T-cell (primary cell): ENCODE measurements around the gene C16orf89. TPM values are rescaled to one million over a fixed set of nuclear protein-coding genes. Genes with fewer than 3 reads are reported as not detected.

Experiments
- ATAC-seq, 4 experiments: fragments of 200-7000 bp in 3 of 4; fragments of 150-1000 bp in 1 of 4; cut with Tn5 transposase; replicated peaks in 1 of 4; 1 replicate in 3 of 4; 2 replicates in 1 of 4; pipeline ENCODE4 v1.10.0; 2021; ENCODE audit warnings: moderate library complexity in 3 of 4, mild to moderate bottlenecking in 2 of 4, moderate number of reproducible peaks in 1 of 4
- CTCF ChIA-PET, 2 donors: fragments of 300-600 bp; sonication (Branson Sonifier 250); formaldehyde crosslinking; loops; one replicate each; lab custom pipeline; 2022; ENCODE audit warnings: antibody characterized with exemption in 2 of 2; lab: Charles Lee
- POLR2A ChIA-PET, 2 donors: fragments of 300-600 bp; sonication (Branson Sonifier 250); formaldehyde crosslinking; loops; one replicate each; lab custom pipeline; 2022; ENCODE audit warnings: antibody characterized with exemption in 2 of 2; lab: Charles Lee
- DNase-seq, 35 experiments: peaks; one replicate each; pipeline versions ENCODE4 v3.0.0 to v3.0.0-alpha.2; 2013 to 2023
- H3K27ac ChIP-seq: one replicate; pipeline ENCODE4 v1.5.1; 2013; ENCODE audit warnings: low read length
- H3K27me3 ChIP-seq, 2 experiments: replicated peaks in 1 of 2; 1 replicate in 1 of 2; 2 replicates in 1 of 2; pipeline versions ENCODE4 v1.6.1 to v1.7.0; 2013; ENCODE audit warnings: low read length in 1 of 2, mixed read lengths in 1 of 2; ENCODE audit not compliant: control insufficient read depth in 2 of 2, insufficient read depth in 2 of 2; ENCODE audit errors: extremely low read depth in 1 of 2
- H3K36me3 ChIP-seq, 2 donors: 1 replicate in 1 of 2; 2 replicates in 1 of 2; pipeline versions ENCODE4 v1.6.1 to v1.7.0; 2013; ENCODE audit warnings: low read length in 1 of 2; ENCODE audit not compliant: control insufficient read depth in 2 of 2, insufficient read depth in 1 of 2; ENCODE audit errors: extremely low read depth in 1 of 2
- H3K4me1 ChIP-seq, 2 experiments: 1 replicate in 1 of 2; 2 replicates in 1 of 2; pipeline versions ENCODE4 v1.6.1 to v1.7.0; 2013; ENCODE audit warnings: low read length in 2 of 2, mixed read lengths in 1 of 2; ENCODE audit not compliant: insufficient read depth in 2 of 2, control insufficient read depth in 1 of 2; ENCODE audit errors: extremely low read depth in 1 of 2
- H3K4me3 ChIP-seq, 2 donors: 1 replicate in 1 of 2; 2 replicates in 1 of 2; pipeline versions ENCODE4 v1.5.1 to v1.7.0; 2013; ENCODE audit warnings: mild to moderate bottlenecking in 2 of 2, low read length in 1 of 2, moderate library complexity in 1 of 2; ENCODE audit not compliant: control insufficient read depth in 1 of 2; ENCODE audit errors: extremely low read depth in 1 of 2
- H3K9me3 ChIP-seq: 2 replicates; pipeline ENCODE4 v1.7.0; 2013
- H3K27ac Mint-ChIP-seq, 2 donors: one replicate each; pipeline ENCODE4 v1.8.0; 2020 to 2021; ENCODE audit warnings: mild to moderate bottlenecking in 2 of 2, mixed read lengths in 2 of 2
- H3K27me3 Mint-ChIP-seq, 2 donors: one replicate each; pipeline ENCODE4 v1.8.0; 2021 to 2022; ENCODE audit warnings: mixed read lengths in 2 of 2
- H3K36me3 Mint-ChIP-seq: one replicate; pipeline ENCODE4 v1.8.0; 2021; ENCODE audit warnings: mixed read lengths
- H3K4me1 Mint-ChIP-seq, 3 donors: one replicate each; pipeline ENCODE4 v1.8.0; 2020 to 2022; ENCODE audit warnings: mixed read lengths in 3 of 3, mild to moderate bottlenecking in 1 of 3
- H3K4me3 Mint-ChIP-seq, 3 donors: one replicate each; pipeline ENCODE4 v1.8.0; 2020 to 2022; ENCODE audit warnings: mild to moderate bottlenecking in 3 of 3, mixed read lengths in 3 of 3, moderate library complexity in 3 of 3
- H3K9me3 Mint-ChIP-seq, 3 donors: one replicate each; pipeline ENCODE4 v1.8.0; 2020 to 2022; ENCODE audit warnings: mixed read lengths in 3 of 3
- WGBS: methylation state at CpG from one replicate; pipeline ENCODE4 v1.1.5; 2013; ENCODE audit warnings: missing lambda C conversion rate; ENCODE audit not compliant: insufficient coverage; 5-methylcytosine and 5-hydroxymethylcytosine counted together
- total RNA-seq, 35 experiments: library from RNA in 6 of 35; stranded (reverse) in 6 of 35; fragments of 120-200 nt in 1 of 35; gene quantifications; one replicate each; pipeline versions ENCODE4 v1.2.1 to v1.2.4 and lab custom pipeline; 2013 to 2026

The C16orf89 gene
- total RNA-seq, 5 donors from 2014 or later (not counting 1 experiment from before 2014, with no cell fraction given) = 0.62 to 0.79 TPM; not detected in 3

- no peak for ATAC-seq
- no peak overlapping the region for H3K4me3 ChIP-seq
- Mint-ChIP-seq H3K36me3 (peaks cover 4% of the 10 kb centered on the region), H3K4me3 (no peak overlapping the region), H3K27me3 (peaks cover 0 to 4% of the 10 kb centered on the region in 2 donors), H3K9me3 (no peaks in the 10 kb centered on the region), H3K4me1 (no peaks in the 10 kb centered on the region), H3K27ac (no peak overlapping the region)
- 77% methylated on average over 9 of the region's 15 CpGs for WGBS
- DNase-seq = no peak
- ChIA-PET POLR2A (no interaction called here), CTCF (no interaction called here)
- H3K36me3 ChIP-seq = no peaks in the 10 kb centered on the region
- no peaks in the 10 kb centered on the region for H3K4me1 ChIP-seq
- H3K27ac ChIP-seq = no peak overlapping the region
- H3K9me3 ChIP-seq = no peaks in the 10 kb centered on the region
- peaks cover 0 to 20% of the 10 kb centered on the region in 2 experiments for H3K27me3 ChIP-seq
These were observed 45.2 kb downstream of the C16orf89 start for GRCh38 chr16:5020551-5020950.

GRCh38 chr16:5019775-5020174 lies 46.0 kb downstream of the C16orf89 start:
- Mint-ChIP-seq H3K27ac (no peak overlapping the region), H3K4me1 (no peaks in the 10 kb centered on the region), H3K9me3 (no peaks in the 10 kb centered on the region), H3K27me3 (peaks cover 0 to 4% of the 10 kb centered on the region in 2 donors), H3K4me3 (no peak overlapping the region), H3K36me3 (peaks cover 3% of the 10 kb centered on the region)
- Histone ChIP-seq H3K4me3 (no peak overlapping the region), H3K36me3 (no peaks in the 10 kb centered on the region), H3K4me1 (no peaks in the 10 kb centered on the region), H3K27ac (no peak overlapping the region), H3K27me3 (peaks cover 0 to 24% of the 10 kb centered on the region in 2 experiments), H3K9me3 (no peaks in the 10 kb centered on the region)
- ATAC-seq = no peak
- DNase-seq = no peak
- ChIA-PET POLR2A (no interaction called here), CTCF (no interaction called here)
- WGBS = 80% methylated on average over 3 of the region's 6 CpGs

GRCh38 chr16:5018793-5019192 lies 47.0 kb downstream of the C16orf89 start:
- WGBS = 73% methylated on average over 4 of the region's 9 CpGs
- H3K27me3 Mint-ChIP-seq = peaks cover 0 to 4% of the 10 kb centered on the region in 2 donors
- H3K27me3 ChIP-seq = peaks cover 0 to 29% of the 10 kb centered on the region in 2 experiments
- no peaks in the 10 kb centered on the region for H3K9me3 ChIP-seq
- no peaks in the 10 kb centered on the region for H3K4me1 ChIP-seq
- H3K27ac ChIP-seq = no peak overlapping the region
- POLR2A ChIA-PET = no interaction called here
- no peaks in the 10 kb centered on the region for H3K36me3 ChIP-seq
- H3K36me3 Mint-ChIP-seq = no peaks in the 10 kb centered on the region
- no peaks in the 10 kb centered on the region for H3K4me1 Mint-ChIP-seq
- H3K9me3 Mint-ChIP-seq = no peaks in the 10 kb centered on the region
- H3K4me3 Mint-ChIP-seq = no peak overlapping the region
- DNase-seq (no peak), ATAC-seq (no peak)
- no peak overlapping the region for H3K27ac Mint-ChIP-seq
- H3K4me3 ChIP-seq = no peak overlapping the region
- CTCF ChIA-PET = no interaction called here

GRCh38 chr16:5017678-5017969 lies 48.1 kb downstream of the C16orf89 start:
- peaks cover 0 to 4% of the 10 kb centered on the region in 2 donors for H3K27me3 Mint-ChIP-seq
- CTCF ChIA-PET = no interaction called here
- 86% methylated on average over 5 of the region's 5 CpGs for WGBS
- H3K27ac Mint-ChIP-seq = no peak overlapping the region
- H3K36me3 Mint-ChIP-seq = no peaks in the 10 kb centered on the region
- Histone ChIP-seq H3K36me3 (no peaks in the 10 kb centered on the region), H3K27me3 (peaks cover 0 to 29% of the 10 kb centered on the region in 2 experiments), H3K9me3 (no peaks in the 10 kb centered on the region), H3K27ac (no peak overlapping the region), H3K4me1 (no peaks in the 10 kb centered on the region), H3K4me3 (no peak overlapping the region)
- POLR2A ChIA-PET = no interaction called here
- no peak for ATAC-seq
- no peaks in the 10 kb centered on the region for H3K9me3 Mint-ChIP-seq
- H3K4me3 Mint-ChIP-seq = no peak overlapping the region
- H3K4me1 Mint-ChIP-seq = no peaks in the 10 kb centered on the region
- no peak for DNase-seq

GRCh38 chr16:5016967-5017677 lies 48.6 kb downstream of the C16orf89 start:
- ATAC-seq (no peak), DNase-seq (no peak)
- H3K27ac Mint-ChIP-seq = no peak overlapping the region
- Histone ChIP-seq H3K27me3 (peaks cover 0 to 31% of the 10 kb centered on the region in 2 experiments), H3K4me1 (no peaks in the 10 kb centered on the region), H3K27ac (no peak overlapping the region), H3K9me3 (no peaks in the 10 kb centered on the region), H3K4me3 (no peak overlapping the region), H3K36me3 (no peaks in the 10 kb centered on the region)
- H3K9me3 Mint-ChIP-seq = no peaks in the 10 kb centered on the region
- ChIA-PET POLR2A (no interaction called here), CTCF (no interaction called here)
- WGBS = 72% methylated on average over 4 of the region's 6 CpGs
- H3K27me3 Mint-ChIP-seq = peaks cover 0 to 4% of the 10 kb centered on the region in 2 donors
- H3K4me3 Mint-ChIP-seq = no peak overlapping the region
- H3K36me3 Mint-ChIP-seq = no peaks in the 10 kb centered on the region
- H3K4me1 Mint-ChIP-seq = no peaks in the 10 kb centered on the region

GRCh38 chr16:5015887-5016286 lies 49.9 kb downstream of the C16orf89 start:
- H3K36me3 ChIP-seq = no peaks in the 10 kb centered on the region
- no peak overlapping the region for H3K27ac ChIP-seq
- H3K9me3 ChIP-seq = no peaks in the 10 kb centered on the region
- peaks cover 0 to 36% of the 10 kb centered on the region in 2 experiments for H3K27me3 ChIP-seq
- Mint-ChIP-seq H3K27ac (no peak overlapping the region), H3K4me3 (no peak overlapping the region), H3K4me1 (no peaks in the 10 kb centered on the region), H3K9me3 (no peaks in the 10 kb centered on the region), H3K36me3 (no peaks in the 10 kb centered on the region), H3K27me3 (peaks cover 0 to 4% of the 10 kb centered on the region in 2 donors)
- CTCF ChIA-PET = no interaction called here
- no peak overlapping the region for H3K4me3 ChIP-seq
- DNase-seq (no peak), ATAC-seq (no peak)
- WGBS = 75% methylated on average over 4 of the region's 4 CpGs
- POLR2A ChIA-PET = no interaction called here
- H3K4me1 ChIP-seq = no peaks in the 10 kb centered on the region
